DMS 273 (cell line): ENCODE data around the gene MTCL3.

Experiments
- DNase-seq: peaks from one replicate; lab custom pipeline; 2025; ENCODE audit not compliant: unreplicated experiment; lab: John Stamatoyannopoulos, UW

The MTCL3 gene

DNA sequence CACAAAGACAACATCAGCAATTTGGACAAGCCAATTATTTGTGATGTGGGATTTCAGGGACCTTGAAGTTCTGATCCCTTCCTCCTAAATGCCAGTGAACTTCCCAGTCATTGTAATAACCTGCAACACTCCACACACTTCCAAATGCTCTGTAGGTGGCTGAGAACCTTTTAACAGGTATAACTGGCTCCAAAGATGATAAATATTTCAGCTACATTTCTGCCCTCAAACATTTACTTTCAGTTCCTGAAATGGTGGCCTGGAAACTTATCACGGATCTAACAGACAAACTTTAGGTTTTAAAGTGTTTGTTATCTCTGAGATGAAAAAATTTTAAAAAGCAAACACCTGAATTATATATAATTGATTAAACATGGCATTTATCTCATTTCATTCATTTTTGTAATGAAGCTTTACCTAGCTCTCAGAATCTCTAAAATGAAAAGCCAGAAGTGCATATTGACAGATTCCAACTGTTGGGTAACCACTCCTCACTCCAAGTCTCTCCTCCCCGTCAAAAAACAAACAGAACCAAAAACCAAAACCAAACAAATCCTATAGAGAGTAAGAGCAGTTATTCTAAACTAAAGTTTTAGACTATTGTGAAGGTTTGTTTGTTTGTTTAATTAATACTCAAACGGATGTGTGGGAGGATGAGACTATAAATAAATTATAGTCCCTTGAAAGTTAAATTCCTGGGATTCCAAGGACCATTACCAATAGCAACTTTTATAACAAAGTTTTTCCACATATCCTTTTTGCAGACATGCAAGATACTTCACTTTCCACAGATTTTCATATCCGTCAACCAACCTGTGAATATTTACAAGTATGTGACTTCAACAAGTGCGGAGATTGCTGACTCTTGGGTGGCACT, 47.5 kb downstream of the MTCL3 start:
- no peak for DNase-seq

DNA sequence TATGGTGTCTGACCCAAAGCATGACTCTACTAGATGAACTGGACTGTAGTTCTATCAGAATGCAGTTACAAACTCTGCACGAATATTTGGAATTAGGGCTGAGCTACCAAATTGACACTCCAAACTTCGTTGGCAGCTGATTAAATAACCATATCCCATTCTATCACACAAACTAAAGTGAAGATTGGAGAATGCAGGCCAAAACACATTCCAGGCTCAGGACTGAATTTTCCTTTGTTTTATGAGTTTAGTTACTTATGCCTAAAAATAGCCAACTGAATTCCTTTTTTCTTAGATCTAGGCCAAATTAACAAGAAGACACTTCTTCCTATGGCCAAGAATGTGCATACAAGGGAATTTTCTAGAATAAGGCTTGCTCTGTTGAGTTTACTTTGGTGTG, 50.2 kb downstream of the MTCL3 start:
- no peak for DNase-seq

DNA sequence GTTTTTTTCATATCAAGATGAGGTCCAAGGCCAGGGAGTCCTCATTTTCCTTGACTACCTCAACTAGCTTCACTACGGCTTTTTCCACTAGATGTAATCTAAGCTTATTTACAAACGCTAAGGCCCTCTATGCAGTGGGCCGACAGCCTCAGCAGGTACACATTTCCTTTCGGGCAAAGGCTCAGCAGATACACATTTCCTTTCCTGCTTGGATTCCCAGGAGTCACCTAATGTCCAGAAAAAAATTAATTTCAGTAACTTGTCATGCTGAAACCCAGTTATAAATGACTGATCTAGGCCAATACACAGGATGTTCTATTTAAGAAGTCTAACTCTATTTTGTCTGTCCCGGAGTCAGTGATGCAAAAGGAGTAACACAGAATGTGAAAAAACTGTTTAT, 52.7 kb downstream of the MTCL3 start:
- no peak for DNase-seq

DNA sequence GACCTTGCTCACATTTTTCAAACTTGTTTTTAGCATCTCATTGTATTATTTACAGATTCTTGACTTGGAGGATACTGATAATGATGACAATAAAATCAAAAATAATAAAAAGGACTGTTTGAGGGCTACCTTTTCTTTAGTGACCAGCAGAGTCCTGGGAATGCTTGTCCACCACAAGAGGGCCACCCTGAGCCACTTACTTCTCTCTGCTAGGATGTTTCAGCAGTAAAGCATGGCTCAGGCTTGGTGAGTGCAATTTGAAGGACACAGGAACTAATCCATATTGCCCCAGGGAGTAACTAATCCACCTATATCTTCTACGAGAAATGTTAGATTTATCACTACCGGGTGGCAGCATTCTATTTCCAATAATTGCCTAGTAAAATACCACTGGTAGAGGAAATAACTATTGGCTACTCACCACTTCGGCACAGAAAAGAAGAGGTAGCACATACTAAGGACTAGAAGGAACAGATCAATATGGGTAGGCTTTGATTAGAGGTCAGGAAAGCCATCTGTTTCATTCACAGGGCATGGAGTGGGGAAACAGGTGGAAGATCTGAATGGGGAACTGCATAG, 54.2 kb downstream of the MTCL3 start:
- peak; percentile 77 for DNase-seq

DNA sequence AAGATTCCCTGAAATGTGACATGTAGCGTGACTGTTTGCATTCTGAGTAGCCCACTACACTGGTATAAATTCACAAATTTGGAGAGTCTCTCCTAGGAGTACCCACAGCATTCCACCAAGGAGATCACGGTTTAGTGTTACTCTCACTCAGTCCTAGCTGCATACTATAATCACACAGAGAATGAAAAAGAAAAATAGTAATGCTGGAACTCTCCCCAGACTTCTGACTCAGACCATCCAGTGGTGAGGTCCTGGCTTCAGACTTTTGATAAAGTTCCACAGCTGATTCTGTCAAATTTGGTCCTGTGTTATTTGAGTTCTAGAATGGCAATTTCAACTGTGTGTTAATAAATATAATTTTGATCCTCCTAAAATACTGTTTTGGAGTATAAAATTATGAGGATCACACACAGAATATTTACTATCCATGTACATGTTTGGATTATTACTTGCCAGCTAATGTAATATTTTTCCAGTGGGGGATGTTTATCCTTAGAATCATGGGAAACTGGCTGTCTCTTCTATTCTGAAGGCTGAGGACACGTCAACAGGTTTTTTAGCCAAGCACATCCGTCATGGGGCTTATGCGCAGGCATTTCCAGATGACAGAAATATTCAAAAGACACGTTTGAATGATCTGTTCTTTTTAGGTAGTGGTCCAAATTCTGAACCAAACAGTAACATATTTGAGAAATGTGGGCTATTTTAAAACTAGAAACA, 54.8 kb downstream of the MTCL3 start:
- DNase-seq = no peak

DNA sequence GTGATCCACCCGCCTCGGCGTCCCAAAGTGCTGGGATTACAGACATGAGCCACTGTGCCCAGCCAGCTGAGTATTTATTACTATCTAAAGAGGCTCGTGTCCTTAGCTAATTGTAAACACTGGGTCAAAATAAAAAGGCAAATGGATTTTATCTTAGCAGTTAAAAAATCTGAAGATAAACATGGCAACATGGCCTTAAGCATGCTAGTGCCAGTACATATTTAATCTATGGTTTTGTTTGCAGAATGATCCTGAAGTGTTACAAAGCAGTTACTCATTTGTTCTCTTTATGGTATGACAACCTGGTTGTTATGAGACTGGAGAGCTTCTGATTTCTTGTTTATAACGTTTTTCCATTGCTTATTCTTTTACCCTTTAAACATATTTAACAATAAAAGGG, 56.1 kb downstream of the MTCL3 start:
- DNase-seq = no peak

DNA sequence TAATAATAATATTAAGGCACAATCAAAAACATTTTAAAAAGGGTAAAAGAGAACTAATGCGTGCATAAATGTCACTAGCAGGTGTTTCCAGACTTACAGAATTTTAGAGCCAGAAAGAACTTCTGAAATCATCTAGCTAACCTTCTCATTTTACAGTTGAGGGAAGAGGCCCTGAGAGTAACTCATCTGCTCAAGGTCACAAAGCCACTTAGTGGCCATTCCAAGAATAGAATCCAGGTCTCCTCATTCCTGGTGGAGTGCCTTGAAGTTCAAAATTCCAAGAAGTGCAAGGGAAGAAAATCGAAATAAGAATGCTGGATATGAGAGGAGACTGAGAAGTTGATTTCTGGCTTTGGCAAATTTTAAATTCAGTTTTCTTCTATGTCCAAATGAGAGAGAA, 56.8 kb downstream of the MTCL3 start:
- DNase-seq = peak; percentile 5

DNA sequence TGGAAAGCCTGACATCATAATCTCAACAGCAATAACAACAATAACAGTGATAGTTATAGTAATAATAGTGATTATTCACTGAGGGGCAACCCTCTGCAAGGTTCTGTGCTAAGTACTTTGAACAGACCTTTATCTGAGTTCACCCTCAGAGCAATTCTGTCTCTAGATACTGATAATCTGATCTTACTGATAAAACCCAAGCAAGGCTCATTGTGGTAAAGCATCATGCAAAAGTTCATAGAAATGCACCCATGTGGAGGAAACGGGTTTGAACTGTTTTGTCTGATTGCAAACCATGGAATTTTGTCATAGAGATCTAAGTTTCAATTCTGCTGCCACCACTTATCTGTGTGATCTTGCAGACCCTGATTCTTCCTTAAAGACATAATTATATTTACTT, 58.7 kb downstream of the MTCL3 start:
- DNase-seq = no peak

DNA sequence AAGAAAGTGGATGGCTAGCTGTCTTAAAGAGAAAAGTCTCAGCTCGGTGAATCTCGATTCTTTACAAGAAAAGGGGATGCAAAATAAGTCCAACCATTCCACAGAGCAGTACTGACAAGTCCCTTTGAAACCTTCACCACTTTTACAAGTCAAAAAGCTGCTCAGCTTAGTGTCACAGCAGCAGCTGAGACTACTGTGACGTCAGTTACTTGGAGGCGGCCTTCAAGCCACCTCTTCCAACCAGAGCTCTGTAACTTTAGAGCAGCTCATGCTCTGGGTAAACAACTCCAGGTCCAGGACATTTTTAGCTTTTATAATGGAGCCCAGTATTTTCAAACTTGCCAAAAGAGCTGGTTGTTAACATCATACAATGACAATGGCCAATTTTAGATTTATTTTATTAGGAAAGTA, 59.9 kb downstream of the MTCL3 start, which contains the start of gene KIAA0408:
Gene KIAA0408 (minus strand): TSS at position 159 of the 411 bp plus-strand sequence. CDS start 5,408 bp downstream, outside the sequence.
- peak; percentile 76 for DNase-seq

DNA sequence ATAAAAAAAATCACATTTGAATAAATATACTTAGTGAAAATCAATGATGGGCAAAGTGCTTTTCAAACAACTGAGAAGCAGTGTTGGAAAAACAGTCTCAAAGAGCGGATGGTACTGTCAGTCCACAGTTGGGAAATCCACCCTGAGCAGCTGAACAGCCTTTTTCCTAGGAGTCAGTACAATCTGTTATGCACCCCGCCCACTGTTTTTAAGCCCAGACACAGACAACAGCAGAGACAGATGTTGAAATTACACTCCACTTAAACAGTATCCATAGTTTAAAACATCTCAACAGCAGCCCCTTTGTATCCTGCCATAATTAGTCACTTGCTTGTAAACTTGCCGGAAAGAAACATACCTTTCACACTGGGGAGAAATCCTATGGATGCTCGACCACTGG, 60.3 kb downstream of the MTCL3 start:
- DNase-seq = peak; percentile 71

DNA sequence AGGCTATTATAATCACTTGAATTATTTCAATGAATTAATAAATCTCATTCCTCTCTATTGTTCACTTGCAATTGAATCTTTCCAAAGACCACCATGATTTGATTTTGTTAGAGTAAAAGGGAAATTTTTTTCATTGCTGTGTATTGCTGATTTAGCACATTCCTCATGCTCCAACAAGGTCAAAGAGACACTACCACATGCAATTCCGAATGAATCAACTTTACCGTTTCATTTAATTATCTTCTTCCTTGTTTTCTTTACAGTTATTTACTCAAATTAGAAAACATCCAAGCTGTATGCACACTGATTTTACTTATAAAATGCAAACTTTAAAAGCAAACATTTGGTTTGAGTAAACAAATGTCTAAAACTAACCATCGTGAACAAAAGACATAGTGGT, 60.9 kb downstream of the MTCL3 start:
- no peak for DNase-seq

DNA sequence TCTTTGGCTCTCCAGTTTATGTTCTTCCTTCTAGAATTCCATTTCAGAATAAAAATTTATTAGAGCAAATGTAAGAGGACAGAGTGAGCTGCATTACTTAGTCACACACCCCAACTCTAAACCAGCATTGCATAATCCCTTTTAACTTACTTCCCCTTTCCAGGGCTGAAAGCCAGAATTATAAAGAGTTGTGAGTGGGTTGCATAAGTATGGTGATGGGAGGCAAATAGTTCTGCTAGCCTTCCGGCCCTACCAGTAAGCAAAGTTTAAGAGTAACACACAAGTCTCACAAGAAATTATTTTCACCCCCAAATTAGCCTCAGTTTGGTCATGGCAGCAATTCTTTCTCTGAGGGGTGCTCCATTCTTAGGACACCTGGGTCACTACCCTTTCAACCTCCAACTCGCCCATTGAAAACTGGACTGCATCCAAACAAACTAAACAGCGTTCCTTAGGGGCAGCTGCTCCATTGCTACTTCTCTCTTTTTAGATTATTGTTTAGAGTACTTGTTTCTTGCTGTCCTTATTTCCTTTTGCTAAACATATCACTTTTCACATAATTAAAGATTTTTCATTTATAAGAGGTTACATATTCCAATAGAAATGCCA, 61.6 kb downstream of the MTCL3 start:
- no peak for DNase-seq

DNA sequence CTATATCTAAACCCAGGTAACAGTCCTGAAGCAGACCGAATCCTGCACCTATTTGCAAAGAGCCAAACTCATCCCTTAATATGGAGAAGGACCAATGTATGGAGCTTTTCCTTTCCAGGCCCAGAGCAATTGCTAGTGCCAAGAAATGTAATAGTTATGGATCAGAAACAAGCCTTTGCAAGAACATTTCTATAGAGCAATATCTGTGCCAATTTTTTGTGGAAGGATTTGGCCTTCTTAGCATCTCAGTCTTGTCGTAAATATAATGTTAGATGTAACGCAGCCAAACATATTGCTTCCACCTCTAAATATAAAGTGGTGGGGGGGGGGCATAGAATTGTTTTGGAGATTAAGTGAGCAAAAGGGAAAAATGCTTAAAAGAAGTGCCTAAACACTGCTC, 62.7 kb downstream of the MTCL3 start:
- no peak for DNase-seq

DNA sequence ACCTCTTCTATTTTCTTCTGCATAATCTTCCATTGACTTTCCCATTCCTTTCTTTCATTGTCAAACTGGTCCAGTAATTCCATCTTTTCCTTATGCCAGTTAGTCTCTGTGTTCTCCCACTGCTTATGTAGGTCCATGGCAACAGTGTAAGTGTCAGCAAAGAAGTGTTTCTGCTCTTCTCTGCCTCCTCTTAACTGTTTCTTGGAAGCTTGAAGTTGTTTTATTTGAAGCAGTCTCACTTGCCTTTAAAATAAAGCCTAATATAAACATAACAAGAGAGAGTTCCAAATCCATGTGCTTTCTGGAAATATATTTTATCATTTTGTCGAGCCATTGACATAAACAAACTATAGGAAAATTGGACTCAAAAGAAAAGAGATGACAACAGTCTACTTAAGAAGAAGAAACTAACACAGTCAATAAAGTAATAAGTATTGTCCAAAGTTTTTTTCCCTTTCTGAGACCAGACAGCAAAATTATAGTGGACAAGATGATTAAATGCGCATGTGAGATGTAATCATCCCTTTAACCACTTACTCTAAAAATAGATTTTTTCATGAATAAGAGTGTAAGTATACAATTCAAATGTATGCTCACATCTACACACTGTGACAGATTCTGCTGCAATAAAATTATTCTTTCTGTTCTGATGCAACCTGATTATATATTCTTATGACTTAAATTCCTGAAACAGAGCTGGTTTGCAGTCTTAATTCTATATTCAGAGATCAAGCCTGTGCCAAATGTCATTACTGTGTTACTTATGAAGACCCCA, 65.1 kb downstream of the MTCL3 start:
- DNase-seq = no peak

DNA sequence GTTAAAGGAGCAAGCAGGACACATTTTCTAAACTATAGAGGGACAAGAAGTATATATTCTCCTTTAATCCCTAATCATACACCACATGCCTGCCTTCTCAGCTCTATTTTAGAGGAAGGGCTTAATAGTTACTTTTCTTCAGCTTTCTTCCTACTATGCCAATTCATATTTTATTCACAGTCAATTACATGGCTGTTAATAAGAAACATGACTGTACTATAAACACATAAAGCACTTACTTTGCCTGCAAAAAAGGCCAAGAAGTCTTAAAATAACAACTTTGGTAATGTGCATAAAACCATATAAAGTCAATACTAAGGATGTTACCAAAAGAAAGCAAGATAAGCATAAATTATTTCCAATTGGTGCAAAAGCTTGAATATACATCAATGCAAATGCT, 66.3 kb downstream of the MTCL3 start:
- DNase-seq = no peak

DNA sequence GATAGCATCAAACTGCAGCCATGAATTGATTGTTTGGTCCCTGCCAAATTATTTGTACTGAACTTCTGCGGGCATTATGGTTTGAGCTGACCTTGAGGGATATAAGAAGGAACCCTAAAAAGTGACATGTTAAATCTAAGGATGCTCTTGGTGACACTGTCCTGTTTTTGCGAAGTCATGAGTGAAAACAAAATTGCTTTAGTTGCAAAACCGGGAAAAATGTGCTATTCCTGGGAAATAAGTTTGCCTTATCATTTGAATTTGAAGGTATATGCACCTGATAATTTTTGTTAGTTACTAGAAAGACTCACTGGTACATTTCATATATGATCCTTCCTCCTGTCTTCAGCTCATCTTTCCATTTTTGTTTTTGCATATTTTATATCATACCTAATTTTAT, 67.7 kb downstream of the MTCL3 start:
- no peak for DNase-seq

DNA sequence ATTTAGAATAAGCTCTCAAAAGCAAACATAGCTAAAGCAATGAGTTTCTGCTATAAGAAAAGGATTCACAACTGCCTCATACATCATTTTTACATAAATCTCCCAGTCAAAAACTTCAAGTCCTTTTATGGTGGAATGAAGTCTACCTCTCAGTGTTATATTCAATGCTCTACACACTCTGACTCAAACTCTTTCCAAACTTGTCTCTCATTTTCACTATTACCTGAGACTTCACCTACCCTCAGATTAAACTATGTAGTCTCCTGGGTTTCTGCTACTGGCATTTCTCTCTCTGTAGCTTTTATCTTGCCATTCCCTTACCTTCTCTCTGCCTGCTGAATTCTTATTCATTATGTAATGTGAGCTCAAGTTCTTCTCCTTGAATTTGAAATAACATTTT, 71.4 kb downstream of the MTCL3 start:
- no peak for DNase-seq

DNA sequence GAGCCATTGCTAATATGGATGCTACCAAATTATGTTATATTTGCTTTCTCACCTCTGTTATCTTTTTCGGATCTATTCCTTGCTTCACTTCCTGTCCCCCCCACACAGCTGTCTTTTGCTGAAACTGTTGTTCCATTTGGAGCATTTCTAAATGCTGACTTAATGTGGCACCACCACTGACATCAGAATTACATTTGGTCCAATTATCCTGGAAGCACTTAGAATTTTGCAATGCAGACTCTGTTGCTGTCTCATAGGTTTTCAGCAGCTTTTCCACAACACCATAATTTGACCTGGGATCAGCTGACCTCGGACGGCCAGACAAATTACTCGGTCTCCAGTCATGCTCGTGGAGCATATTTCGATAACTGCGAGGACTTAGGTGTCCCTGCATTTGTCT, 72.8 kb downstream of the MTCL3 start:
- DNase-seq = no peak

DNA sequence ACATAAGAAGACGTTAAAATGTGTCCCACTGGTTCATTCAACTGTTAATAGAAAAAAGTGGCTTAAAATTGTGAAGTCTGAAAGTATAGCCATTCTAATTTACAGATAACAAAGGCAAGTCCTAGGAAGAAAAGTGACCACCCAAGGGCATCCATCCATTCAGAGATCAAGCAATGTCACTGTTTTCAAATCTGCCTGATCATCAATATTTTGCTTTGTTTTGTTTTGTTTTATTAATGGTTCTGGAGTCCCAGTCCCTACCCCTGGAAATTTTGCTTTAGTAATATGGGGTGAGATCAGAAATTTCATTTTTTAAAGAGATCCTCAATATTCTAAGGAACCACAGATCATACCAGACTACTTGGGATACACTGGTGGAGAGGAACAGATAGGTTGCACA, 77.3 kb downstream of the MTCL3 start:
- no peak for DNase-seq

DNA sequence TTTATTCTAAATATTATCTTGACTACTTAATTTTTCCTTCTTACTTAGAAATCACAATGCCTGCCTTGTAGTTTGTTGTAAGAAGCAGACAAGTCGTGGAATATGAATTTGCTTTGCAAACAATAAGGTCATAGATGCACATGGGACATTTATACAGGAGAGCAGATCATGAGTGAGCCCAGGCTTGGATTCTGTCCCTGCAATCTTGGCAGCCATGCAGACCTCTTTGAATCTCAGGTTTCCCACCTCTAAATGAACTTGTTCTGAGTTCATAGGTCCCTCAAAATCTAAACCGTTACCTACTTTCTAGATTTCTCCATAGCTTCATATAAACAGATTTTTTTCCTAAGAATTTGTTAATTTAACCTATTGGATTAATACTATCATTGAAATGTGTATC, 79.4 kb downstream of the MTCL3 start:
- no peak for DNase-seq

DNA sequence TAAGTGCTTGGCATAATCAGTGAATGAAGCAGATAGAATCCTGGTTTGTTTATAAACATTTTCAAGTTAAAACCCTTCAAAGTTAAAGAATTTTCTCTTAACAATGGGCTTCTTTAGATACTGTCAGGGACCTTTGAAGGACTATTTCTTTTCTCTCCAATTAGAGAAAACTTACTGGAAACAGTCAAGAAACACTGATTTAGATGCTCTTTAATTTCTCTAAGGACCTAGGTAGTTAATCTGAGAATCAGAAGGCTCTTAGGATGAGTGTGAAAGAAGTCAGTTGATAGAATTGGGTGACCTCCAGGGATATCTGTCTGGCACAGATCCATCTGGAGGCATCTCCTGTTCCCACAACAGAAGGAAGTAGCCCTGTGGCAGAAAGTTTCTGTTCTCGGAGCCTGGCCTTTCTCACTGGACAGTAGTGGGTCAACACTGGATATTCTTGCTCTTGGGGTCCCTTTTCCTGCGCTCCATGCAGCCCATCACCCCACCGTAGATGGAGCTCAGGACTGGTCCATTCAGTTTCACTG, 82.5 kb downstream of the MTCL3 start:
- DNase-seq = peak; percentile 17
